Astrocyte of the spinal cord (primary cell): ENCODE data around the gene AGR2.
A peak's percentile ranks its signal among the peaks of the same experiment; 100 is the strongest.

Experiments
- DNase-seq: peaks from one replicate; pipeline ENCODE4 v3.0.0; 2011; ENCODE audit warnings: low read depth, low spot score
- H3K4me3 ChIP-seq: 2 replicates; pipeline ENCODE4 v1.5.1; 2011; ENCODE audit warnings: low read depth, mild to moderate bottlenecking, low read length, moderate library complexity
- CTCF ChIP-seq: IDR thresholded peaks from 2 replicates; pipeline ENCODE4 v1.5.1; 2012; ENCODE audit warnings: low read depth, mild to moderate bottlenecking, low read length, inconsistent platforms
- in situ Hi-C: cut with HindIII; loops from 2 replicates; pipeline ENCODE4 v1.10.0; 2017; ENCODE audit warnings: low sequenced_read_pairs

Gene AGR2

GRCh38 chr7:16805441-16805840, 642 bp upstream of the AGR2 start:
- in situ Hi-C loops, result no loop called here
- H3K4me3 ChIP-seq, result no peak overlapping the region
- no peak for DNase-seq
- TF ChIP-seq CTCF, result no peak

GRCh38 chr7:16803881-16804673, 722 bp downstream of the AGR2 start:
- in situ Hi-C loops, result no loop called here
- TF ChIP-seq CTCF, result no peak
- DNase-seq, result peak; percentile 57
- no peak overlapping the region for H3K4me3 ChIP-seq

GRCh38 chr7:16803125-16803524, 1.7 kb downstream of the AGR2 start:
- no peak for DNase-seq
- in situ Hi-C loops, result no loop called here
- no peak overlapping the region for H3K4me3 ChIP-seq
- TF ChIP-seq CTCF, result no peak

DNA sequence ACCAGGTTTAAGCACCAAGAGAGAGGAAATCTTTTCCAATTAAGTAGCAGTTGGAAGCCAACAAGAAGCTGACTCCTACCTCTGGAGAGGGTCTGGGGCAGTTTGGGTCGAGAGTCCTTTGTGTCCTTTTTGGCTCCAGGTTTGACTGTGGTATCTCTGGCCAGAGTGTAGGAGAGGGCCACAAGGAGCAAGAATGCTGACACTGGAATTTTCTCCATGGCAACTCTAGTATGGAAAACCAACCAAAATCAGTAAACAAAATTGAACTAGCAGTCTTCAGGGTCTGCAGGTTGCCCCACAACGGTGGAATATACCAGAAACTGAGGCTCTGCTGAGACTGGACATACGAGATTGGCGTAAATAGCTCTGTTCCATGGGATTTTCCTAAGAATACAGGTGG, 3.2 kb downstream of the AGR2 start:
- H3K4me3 ChIP-seq, result no peak overlapping the region
- TF ChIP-seq CTCF, result no peak
- DNase-seq, result no peak
- in situ Hi-C loops, result no loop called here

- H3K4me3 ChIP-seq, result no peak overlapping the region
- in situ Hi-C loops, result no loop called here
- DNase-seq, result peak; percentile 73
- peak; percentile 56 for TF ChIP-seq CTCF
These were observed 3.7 kb downstream of the AGR2 start for GRCh38 chr7:16801111-16801542.

DNA sequence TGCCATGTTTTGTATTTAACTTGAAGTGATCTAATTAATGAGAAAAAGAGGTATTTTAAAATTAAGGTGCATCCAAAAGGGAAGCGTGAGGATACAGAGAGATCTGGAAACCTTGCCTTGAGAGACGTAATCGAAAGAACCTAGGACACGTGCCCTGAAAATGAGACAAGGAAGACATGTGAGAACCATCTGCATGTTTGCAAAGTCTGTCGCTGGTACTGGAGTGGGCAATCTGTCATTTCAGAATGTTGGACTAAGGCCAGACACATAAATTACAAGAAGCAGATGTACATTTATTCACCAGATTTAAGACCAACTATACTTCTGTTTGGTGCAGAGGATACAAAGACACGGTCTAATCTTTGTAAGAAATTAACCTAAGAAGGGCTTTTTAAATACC, 9.2 kb downstream of the AGR2 start:
- H3K4me3 ChIP-seq, result no peak overlapping the region
- no peak for DNase-seq
- TF ChIP-seq CTCF, result no peak
- in situ Hi-C loops, result no loop called here
